BJ (cell line): ENCODE results near the gene SH2B3. TPM values are rescaled to one million over a fixed set of nuclear protein-coding genes. Genes with fewer than 3 reads are reported as not detected.

Source experiments
- CTCF ChIA-PET: fragments of 350-600 bp; formaldehyde crosslinking; extraction: SDS; loops from one replicate; lab custom pipeline; 2021; ENCODE audit warnings: antibody characterized with exemption, inconsistent platforms; lab: Yijun Ruan, JAX
- POLR2A ChIA-PET: fragments of 300-600 bp; sonication (Branson Sonifier 250); formaldehyde crosslinking; extraction: SDS; loops from one replicate; lab custom pipeline; 2021; ENCODE audit warnings: antibody characterized with exemption; lab: Charles Lee
- DNase-seq: peaks from one replicate; pipeline ENCODE4 v3.0.0-alpha.2; 2011; ENCODE audit warnings: low read depth
- H3K27me3 ChIP-seq: 2 replicates; pipeline ENCODE4 v1.6.0; 2011; ENCODE audit warnings: low read length; ENCODE audit not compliant: control insufficient read depth, insufficient read depth
- H3K36me3 ChIP-seq: 2 replicates; pipeline ENCODE4 v1.5.1; 2011; ENCODE audit warnings: low read length; ENCODE audit not compliant: control insufficient read depth, insufficient read depth
- H3K4me3 ChIP-seq: 2 replicates; pipeline ENCODE4 v1.5.1; 2011; ENCODE audit warnings: low read depth, mild to moderate bottlenecking, control low read depth, low read length
- polyA plus RNA-seq: library from polyadenylated mRNA; depleted of rRNA; stranded (reverse); fragments of >200 nt; gene quantifications from 2 replicates; pipeline ENCODE4 v1.2.3, GENCODE V29; 2011
- TF ChIP-seq, protein P1 (sequence below): IDR thresholded peaks from 2 replicates; pipeline ENCODE4 v1.5.1; 2011; ENCODE audit warnings: low read depth, mild to moderate bottlenecking, control low read depth, inconsistent platforms, low read length, moderate library complexity; ENCODE audit not compliant: insufficient read depth

Gene SH2B3
- polyA plus RNA-seq, 1 experiment: 19.4 TPM

GRCh38 chr12:111454716-111455447 is 49.2 kb downstream of the SH2B3 start:
- no peak for DNase-seq
- Histone ChIP-seq H3K4me3 (no peak overlapping the region), H3K27me3 (no peaks in the 10 kb centered on the region), H3K36me3 (peaks cover 28% of the 10 kb centered on the region)
- TF ChIP-seq, protein P1, sequence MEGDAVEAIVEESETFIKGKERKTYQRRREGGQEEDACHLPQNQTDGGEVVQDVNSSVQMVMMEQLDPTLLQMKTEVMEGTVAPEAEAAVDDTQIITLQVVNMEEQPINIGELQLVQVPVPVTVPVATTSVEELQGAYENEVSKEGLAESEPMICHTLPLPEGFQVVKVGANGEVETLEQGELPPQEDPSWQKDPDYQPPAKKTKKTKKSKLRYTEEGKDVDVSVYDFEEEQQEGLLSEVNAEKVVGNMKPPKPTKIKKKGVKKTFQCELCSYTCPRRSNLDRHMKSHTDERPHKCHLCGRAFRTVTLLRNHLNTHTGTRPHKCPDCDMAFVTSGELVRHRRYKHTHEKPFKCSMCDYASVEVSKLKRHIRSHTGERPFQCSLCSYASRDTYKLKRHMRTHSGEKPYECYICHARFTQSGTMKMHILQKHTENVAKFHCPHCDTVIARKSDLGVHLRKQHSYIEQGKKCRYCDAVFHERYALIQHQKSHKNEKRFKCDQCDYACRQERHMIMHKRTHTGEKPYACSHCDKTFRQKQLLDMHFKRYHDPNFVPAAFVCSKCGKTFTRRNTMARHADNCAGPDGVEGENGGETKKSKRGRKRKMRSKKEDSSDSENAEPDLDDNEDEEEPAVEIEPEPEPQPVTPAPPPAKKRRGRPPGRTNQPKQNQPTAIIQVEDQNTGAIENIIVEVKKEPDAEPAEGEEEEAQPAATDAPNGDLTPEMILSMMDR: no peak
- ChIA-PET CTCF (interaction anchor here (0.6 to 9.4 kb wide), 4 partner anchors 35 to 218 kb away, joined by 3 to 86 read pairs (median 4); no protein-coding TSS in a partner anchor), POLR2A (no interaction called here)

GRCh38 chr12:111455448-111456320 is 50.0 kb downstream of the SH2B3 start:
- CTCF ChIA-PET: interaction anchor here (0.9 to 9.4 kb wide), 4 partner anchors 45 to 214 kb away, joined by 3 to 86 read pairs (median 4); no protein-coding TSS in a partner anchor
- Histone ChIP-seq H3K27me3 (no peaks in the 10 kb centered on the region), H3K4me3 (no peak overlapping the region), H3K36me3 (peaks cover 25% of the 10 kb centered on the region)
- TF ChIP-seq, protein P1: no peak
- POLR2A ChIA-PET: no interaction called here
- no peak for DNase-seq

- no peak for DNase-seq
- Histone ChIP-seq H3K27me3 (no peaks in the 10 kb centered on the region), H3K4me3 (no peak overlapping the region), H3K36me3 (peaks cover 24% of the 10 kb centered on the region)
- ChIA-PET CTCF (interaction anchor here (1.3 to 9.4 kb wide), 4 partner anchors 9 to 61 kb away, joined by 3 to 86 read pairs (median 4); no protein-coding TSS in a partner anchor), POLR2A (no interaction called here)
- TF ChIP-seq, protein P1: no peak
Measured at GRCh38 chr12:111457071-111457470, 51.3 kb downstream of the SH2B3 start.

- Histone ChIP-seq H3K27me3 (no peaks in the 10 kb centered on the region), H3K36me3 (peaks cover 24% of the 10 kb centered on the region), H3K4me3 (no peak overlapping the region)
- DNase-seq: no peak
- TF ChIP-seq, protein P1: no peak
- POLR2A ChIA-PET: no interaction called here
- CTCF ChIA-PET: interaction anchor here (1.3 to 9.4 kb wide), 4 partner anchors 10 to 61 kb away, joined by 3 to 86 read pairs (median 4); no protein-coding TSS in a partner anchor
Measured at GRCh38 chr12:111457577-111457976, 51.9 kb downstream of the SH2B3 start.
